HepG2 (cell line): ENCODE measurements around the gene ZNF507. TPM values are rescaled to one million over a fixed set of nuclear protein-coding genes. Genes with fewer than 3 reads are reported as not detected.
A peak's percentile ranks its signal among the peaks of the same experiment; 100 is the strongest.

Experiments used
- ATF7-NPFF ChIP-seq: sonication (generic); formaldehyde crosslinking; IDR thresholded peaks from 2 replicates; pipeline ENCODE4 v1.8.1; 2023; ENCODE audit warnings: mild to moderate bottlenecking, low read depth, missing genetic modification reagents, moderate library complexity
- KDM5A ChIP-seq: fragments of 200-600 bp; sonication (generic); IDR thresholded peaks from 2 replicates; pipeline ENCODE4 v1.7.0; 2018; ENCODE audit warnings: antibody characterized with exemption, mild to moderate bottlenecking, low read length, borderline replicate concordance
- KDM5B ChIP-seq: sonication (generic); formaldehyde crosslinking; IDR thresholded peaks from 2 replicates; pipeline ENCODE4 v1.4.0; 2020; ENCODE audit warnings: missing genetic modification reagents, mild to moderate bottlenecking, borderline replicate concordance
- NR3C1 ChIP-seq: sonication (generic); formaldehyde crosslinking; IDR thresholded peaks from 2 replicates; pipeline ENCODE4 v1.4.0; 2020; ENCODE audit warnings: missing genetic modification reagents
- SAFB2 ChIP-seq: sonication (generic); formaldehyde crosslinking; IDR thresholded peaks from 2 replicates; pipeline ENCODE4 v1.5.1; 2020; ENCODE audit warnings: missing genetic modification reagents, low read depth, mild to moderate bottlenecking, borderline replicate concordance
- SAP130 ChIP-seq: IDR thresholded peaks from 2 replicates; pipeline ENCODE4 v1.6.1; 2016; ENCODE audit warnings: low read depth
- TAF15 ChIP-seq: fragments of 200-400 bp; formaldehyde crosslinking; IDR thresholded peaks from one replicate; pipeline ENCODE4 v1.6.1; 2018; ENCODE audit warnings: mild to moderate bottlenecking, low read depth, low read length; ENCODE audit not compliant: poor library complexity, severe bottlenecking
- ZFX ChIP-seq: sonication (generic); formaldehyde crosslinking; IDR thresholded peaks from 2 replicates; pipeline ENCODE4 v1.4.0; 2020; ENCODE audit warnings: mild to moderate bottlenecking, low read depth, missing genetic modification reagents, moderate library complexity
- ZNF598 ChIP-seq: sonication (generic); formaldehyde crosslinking; IDR thresholded peaks from 2 replicates; pipeline ENCODE4 v1.5.1; 2020; ENCODE audit warnings: mild to moderate bottlenecking, missing genetic modification reagents, borderline replicate concordance
- ZNF772 ChIP-seq: sonication (generic); formaldehyde crosslinking; IDR thresholded peaks from 2 replicates; pipeline ENCODE4 v1.5.0; 2020; ENCODE audit warnings: mild to moderate bottlenecking, missing genetic modification reagents
- polyA plus RNA-seq, 8 experiments: library from polyadenylated mRNA; depleted of rRNA in 3 of 8; stranded (reverse) in 7 of 8; unstranded in 1 of 8; fragments of >200 nt; fragmentation: Illumina TruSeq in 4 of 8; extraction: Trizol in 4 of 8; gene quantifications; 2 replicates each; pipeline versions ENCODE4 v1.2.1 to v1.2.3, GENCODE V29; 2011 to 2016; ENCODE audit warnings: low read depth in 4 of 8, missing spikeins in 1 of 8, mixed read lengths in 1 of 8; ENCODE audit not compliant: insufficient read depth in 1 of 8
- total RNA-seq, 5 experiments: library from RNA; depleted of rRNA; stranded (reverse); fragments of >200 nt; fragmentation: Illumina TruSeq; extraction: Trizol; gene quantifications; 2 replicates each; pipeline ENCODE4 v1.2.3, GENCODE V29; 2016; ENCODE audit warnings: low read depth in 1 of 5
- TF ChIP-seq, protein P1 (sequence below): sonication (generic); formaldehyde crosslinking; IDR thresholded peaks from 2 replicates; pipeline ENCODE4 v1.9.0; 2021; ENCODE audit warnings: missing genetic modification reagents, borderline replicate concordance
- TF ChIP-seq, protein P2 (sequence below): fragments of 450-650 bp; IDR thresholded peaks from 2 replicates; pipeline ENCODE4 v1.6.1; 2016
- TF ChIP-seq, protein P3 (sequence below): sonication (generic); formaldehyde crosslinking; IDR thresholded peaks from 2 replicates; pipeline ENCODE4 v1.5.0; 2020; ENCODE audit warnings: mild to moderate bottlenecking, missing genetic modification reagents, borderline replicate concordance
- TF ChIP-seq, protein P4 (sequence below): sonication (generic); formaldehyde crosslinking; IDR thresholded peaks from 2 replicates; pipeline ENCODE4 v1.8.0; 2022; ENCODE audit warnings: mild to moderate bottlenecking, missing genetic modification reagents, borderline replicate concordance
- TF ChIP-seq, protein P5 (sequence below): sonication (generic); formaldehyde crosslinking; IDR thresholded peaks from 2 replicates; pipeline ENCODE4 v1.5.0; 2020; ENCODE audit warnings: mild to moderate bottlenecking, missing genetic modification reagents

ZNF507 gene
- total and polyA plus RNA-seq, 2 of the 13 experiments (the other 11 are each of a cell fraction or from before 2014, with no cell fraction given): 7.3 to 10.9 TPM

DNA sequence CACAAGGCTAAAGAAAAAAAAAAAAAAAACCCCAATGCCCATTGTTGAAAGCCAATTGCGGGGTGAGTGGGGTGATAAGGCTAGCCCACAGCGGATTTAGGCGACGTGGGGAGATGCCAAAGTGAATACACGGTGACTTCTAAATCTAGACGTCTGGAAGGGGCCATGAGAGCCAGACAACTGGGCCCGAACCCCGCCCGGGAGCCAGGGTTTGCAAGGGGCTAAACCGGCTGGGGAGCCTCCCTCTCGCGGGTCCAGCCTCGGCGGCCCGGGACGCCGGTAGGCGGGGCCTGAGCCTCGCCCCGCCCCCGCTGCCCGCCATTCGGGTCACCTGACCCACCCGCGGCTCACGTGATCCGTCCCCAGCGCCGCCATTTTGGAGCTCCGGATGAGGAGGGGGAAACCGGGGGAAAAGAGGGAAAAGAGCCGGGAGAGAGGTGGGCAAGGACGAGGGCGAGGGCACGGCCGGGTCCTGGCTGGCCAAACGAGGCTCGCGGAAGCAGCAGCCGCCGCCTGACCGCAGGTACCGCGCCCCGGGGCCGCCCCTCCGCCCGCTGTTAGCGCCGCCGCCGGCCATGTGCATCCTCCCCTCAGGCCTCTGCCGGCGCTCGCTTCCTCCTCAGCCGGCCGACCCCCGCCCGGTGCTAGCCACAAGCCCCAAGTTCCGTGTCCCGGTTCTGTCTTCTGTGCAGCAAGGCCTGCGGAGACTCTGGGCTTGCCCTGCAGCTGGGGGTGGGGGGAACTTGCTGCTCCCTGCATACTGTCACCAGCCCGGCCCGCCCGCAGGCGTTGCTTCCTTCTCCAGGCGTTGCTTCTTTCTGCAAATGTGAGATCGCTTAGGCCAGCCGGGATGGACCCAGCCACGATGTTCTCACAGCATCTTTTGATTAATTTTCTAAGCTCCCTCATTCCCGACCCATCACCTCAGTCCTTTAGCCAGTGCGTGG is at the start of gene ZNF507 (continued):
- TF ChIP-seq, protein P1, sequence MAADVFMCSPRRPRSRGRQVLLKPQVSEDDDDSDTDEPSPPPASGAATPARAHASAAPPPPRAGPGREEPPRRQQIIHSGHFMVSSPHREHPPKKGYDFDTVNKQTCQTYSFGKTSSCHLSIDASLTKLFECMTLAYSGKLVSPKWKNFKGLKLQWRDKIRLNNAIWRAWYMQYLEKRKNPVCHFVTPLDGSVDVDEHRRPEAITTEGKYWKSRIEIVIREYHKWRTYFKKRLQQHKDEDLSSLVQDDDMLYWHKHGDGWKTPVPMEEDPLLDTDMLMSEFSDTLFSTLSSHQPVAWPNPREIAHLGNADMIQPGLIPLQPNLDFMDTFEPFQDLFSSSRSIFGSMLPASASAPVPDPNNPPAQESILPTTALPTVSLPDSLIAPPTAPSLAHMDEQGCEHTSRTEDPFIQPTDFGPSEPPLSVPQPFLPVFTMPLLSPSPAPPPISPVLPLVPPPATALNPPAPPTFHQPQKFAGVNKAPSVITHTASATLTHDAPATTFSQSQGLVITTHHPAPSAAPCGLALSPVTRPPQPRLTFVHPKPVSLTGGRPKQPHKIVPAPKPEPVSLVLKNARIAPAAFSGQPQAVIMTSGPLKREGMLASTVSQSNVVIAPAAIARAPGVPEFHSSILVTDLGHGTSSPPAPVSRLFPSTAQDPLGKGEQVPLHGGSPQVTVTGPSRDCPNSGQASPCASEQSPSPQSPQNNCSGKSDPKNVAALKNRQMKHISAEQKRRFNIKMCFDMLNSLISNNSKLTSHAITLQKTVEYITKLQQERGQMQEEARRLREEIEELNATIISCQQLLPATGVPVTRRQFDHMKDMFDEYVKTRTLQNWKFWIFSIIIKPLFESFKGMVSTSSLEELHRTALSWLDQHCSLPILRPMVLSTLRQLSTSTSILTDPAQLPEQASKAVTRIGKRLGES (CRISPR knock-in tag): no peak
- TF ChIP-seq, protein P2, sequence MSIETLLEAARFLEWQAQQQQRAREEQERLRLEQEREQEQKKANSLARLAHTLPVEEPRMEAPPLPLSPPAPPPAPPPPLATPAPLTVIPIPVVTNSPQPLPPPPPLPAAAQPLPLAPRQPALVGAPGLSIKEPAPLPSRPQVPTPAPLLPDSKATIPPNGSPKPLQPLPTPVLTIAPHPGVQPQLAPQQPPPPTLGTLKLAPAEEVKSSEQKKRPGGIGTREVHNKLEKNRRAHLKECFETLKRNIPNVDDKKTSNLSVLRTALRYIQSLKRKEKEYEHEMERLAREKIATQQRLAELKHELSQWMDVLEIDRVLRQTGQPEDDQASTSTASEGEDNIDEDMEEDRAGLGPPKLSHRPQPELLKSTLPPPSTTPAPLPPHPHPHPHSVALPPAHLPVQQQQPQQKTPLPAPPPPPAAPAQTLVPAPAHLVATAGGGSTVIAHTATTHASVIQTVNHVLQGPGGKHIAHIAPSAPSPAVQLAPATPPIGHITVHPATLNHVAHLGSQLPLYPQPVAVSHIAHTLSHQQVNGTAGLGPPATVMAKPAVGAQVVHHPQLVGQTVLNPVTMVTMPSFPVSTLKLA: peak; percentile 34; the same call in 1 of the 2 replicates
- peak; percentile 90 for TF ChIP-seq ZFX
- TF ChIP-seq, protein P3, sequence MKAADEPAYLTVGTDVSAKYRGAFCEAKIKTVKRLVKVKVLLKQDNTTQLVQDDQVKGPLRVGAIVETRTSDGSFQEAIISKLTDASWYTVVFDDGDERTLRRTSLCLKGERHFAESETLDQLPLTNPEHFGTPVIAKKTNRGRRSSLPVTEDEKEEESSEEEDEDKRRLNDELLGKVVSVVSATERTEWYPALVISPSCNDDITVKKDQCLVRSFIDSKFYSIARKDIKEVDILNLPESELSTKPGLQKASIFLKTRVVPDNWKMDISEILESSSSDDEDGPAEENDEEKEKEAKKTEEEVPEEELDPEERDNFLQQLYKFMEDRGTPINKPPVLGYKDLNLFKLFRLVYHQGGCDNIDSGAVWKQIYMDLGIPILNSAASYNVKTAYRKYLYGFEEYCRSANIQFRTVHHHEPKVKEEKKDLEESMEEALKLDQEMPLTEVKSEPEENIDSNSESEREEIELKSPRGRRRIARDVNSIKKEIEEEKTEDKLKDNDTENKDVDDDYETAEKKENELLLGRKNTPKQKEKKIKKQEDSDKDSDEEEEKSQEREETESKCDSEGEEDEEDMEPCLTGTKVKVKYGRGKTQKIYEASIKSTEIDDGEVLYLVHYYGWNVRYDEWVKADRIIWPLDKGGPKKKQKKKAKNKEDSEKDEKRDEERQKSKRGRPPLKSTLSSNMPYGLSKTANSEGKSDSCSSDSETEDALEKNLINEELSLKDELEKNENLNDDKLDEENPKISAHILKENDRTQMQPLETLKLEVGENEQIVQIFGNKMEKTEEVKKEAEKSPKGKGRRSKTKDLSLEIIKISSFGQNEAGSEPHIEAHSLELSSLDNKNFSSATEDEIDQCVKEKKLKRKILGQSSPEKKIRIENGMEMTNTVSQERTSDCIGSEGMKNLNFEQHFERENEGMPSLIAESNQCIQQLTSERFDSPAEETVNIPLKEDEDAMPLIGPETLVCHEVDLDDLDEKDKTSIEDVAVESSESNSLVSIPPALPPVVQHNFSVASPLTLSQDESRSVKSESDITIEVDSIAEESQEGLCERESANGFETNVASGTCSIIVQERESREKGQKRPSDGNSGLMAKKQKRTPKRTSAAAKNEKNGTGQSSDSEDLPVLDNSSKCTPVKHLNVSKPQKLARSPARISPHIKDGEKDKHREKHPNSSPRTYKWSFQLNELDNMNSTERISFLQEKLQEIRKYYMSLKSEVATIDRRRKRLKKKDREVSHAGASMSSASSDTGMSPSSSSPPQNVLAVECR (CRISPR knock-in tag): peak; percentile 95
- TF ChIP-seq ZNF772: no peak; the same call in 1 of the 2 replicates
- TF ChIP-seq, protein P4, sequence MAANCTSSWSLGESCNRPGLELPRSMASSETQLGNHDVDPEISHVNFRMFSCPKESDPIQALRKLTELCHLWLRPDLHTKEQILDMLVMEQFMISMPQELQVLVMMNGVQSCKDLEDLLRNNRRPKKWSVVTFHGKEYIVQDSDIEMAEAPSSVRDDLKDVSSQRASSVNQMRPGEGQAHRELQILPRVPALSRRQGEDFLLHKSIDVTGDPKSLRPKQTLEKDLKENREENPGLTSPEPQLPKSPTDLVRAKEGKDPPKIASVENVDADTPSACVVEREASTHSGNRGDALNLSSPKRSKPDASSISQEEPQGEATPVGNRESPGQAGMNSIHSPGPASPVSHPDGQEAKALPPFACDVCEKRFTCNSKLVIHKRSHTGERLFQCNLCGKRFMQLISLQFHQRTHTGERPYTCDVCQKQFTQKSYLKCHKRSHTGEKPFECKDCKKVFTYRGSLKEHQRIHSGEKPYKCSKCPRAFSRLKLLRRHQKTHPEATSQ: no peak
- TF ChIP-seq ZNF598 (CRISPR knock-in tag): no peak
- no peak for TF ChIP-seq ATF7-NPFF (CRISPR knock-in tag)
- peak; percentile 80; the same call in 1 of the 2 replicates for TF ChIP-seq KDM5B
- no peak for TF ChIP-seq NR3C1 (CRISPR knock-in tag)
- TF ChIP-seq, protein P5, sequence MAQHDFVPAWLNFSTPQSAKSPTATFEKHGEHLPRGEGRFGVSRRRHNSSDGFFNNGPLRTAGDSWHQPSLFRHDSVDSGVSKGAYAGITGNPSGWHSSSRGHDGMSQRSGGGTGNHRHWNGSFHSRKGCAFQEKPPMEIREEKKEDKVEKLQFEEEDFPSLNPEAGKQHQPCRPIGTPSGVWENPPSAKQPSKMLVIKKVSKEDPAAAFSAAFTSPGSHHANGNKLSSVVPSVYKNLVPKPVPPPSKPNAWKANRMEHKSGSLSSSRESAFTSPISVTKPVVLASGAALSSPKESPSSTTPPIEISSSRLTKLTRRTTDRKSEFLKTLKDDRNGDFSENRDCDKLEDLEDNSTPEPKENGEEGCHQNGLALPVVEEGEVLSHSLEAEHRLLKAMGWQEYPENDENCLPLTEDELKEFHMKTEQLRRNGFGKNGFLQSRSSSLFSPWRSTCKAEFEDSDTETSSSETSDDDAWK (CRISPR knock-in tag): no peak
- TF ChIP-seq TAF15: no peak
- TF ChIP-seq KDM5A: peak; percentile 95
- TF ChIP-seq SAFB2: no peak
- peak; percentile 80 for TF ChIP-seq SAP130 (CRISPR knock-in tag)
